HG03095 (cell line): ENCODE data around the gene SMIM24.
"Not testable (repeated sequence)": the region's sequence is repeated elsewhere in the genome, so short reads cannot be mapped to it uniquely, and the experiment has no call there.

Experiments
- ATAC-seq: cut with Tn5 transposase; IDR thresholded peaks from one replicate; pipeline ENCODE4 v1.9.1; 2021; ENCODE audit warnings: moderate library complexity; ENCODE audit not compliant: unreplicated experiment

SMIM24 gene

DNA sequence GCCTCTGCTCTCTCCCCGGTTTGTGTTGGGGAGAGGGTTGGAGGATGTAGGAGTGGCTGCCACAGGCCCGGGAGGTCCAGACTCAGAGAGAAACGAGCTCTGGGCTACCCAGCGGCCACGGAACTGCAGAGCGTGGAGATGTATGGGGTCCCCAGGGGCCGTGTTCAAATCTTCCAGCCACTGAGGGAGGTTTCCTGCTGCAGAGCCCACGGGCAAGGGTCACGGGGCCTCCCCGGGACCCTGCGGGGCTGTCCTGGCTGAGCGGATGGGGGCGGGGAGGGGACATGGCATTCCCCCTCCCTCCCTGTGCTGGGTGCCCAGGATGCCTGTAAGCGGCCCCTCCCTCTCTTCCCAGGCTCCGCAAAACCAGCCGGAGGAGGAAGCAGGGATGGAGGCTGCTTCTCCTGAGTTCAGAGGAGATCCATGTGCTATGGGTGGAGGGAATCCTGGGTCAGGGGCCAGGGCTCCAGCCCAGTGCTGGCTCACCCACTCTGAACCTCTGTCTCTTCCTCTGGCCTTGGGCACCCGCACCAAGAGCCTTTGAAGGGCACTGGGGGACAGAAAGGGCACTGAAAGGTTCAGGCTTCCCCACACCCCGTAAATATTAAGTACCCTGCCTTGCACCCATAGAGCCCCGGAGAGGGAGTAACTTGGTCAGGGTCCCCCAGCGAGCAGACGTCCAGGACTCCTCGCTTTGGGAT is 22.6 kb downstream of the SMIM24 start:
- ATAC-seq: no peak

DNA sequence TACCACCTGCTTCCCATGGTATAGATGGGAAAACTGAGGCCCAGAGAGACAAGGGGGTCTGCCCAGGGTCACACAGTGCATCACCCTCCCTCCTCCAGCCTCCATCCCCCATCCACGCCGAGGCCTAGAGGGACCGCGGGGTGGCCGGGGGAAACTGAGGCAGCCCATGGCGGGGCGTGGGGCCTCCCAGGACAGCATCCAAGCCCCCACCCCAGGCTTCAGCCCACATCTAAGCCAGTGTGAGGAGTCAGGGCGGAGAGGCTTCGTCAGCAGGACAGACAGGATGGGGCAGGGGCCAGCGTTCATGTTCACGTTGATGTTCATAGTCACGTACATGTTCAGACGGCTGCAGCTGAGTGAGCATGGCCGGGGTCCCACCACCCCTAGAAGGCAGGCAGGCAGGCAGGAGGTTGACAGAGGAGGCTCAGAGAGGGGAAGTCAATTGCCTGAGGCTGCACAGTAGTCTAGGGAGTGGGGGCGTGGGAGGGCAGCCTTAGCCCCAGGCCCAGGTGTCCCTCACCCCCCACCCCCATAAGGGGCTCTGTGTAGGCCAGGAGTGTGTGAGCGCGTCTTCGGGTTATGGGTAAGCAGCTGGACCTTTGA is 23.3 kb downstream of the SMIM24 start:
- no peak for ATAC-seq

DNA sequence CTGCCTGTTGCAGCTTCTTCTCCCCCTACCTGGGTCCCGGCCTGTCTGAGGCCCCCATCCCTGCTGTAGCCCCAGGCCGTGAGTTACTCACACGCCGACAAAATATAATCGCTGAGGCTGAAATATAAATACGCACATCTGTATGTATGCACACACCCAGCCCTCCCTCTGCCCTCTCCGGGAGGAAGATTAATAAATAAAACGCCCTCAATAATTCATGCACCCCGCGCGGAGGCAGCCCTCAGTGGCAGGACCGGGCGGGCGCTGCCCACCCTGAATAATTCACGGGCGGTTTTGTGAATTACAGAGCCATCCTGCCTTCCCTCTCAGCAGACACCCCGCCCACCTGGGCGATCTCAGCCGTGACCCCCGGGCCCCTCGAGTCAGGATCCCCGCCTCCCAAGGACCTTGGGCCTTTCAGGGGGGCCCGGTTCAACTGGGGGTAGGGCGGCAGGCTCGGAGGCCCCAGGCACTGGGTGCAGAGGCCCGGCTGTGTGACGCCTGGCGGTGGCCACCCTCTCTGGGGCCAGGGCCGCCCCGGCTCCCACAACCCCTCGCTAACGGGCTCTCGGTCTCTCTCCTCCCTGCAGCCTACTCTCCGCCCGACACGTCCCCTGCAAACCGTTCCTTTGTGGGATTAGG is 24.2 kb downstream of the SMIM24 start:
- no peak for ATAC-seq

DNA sequence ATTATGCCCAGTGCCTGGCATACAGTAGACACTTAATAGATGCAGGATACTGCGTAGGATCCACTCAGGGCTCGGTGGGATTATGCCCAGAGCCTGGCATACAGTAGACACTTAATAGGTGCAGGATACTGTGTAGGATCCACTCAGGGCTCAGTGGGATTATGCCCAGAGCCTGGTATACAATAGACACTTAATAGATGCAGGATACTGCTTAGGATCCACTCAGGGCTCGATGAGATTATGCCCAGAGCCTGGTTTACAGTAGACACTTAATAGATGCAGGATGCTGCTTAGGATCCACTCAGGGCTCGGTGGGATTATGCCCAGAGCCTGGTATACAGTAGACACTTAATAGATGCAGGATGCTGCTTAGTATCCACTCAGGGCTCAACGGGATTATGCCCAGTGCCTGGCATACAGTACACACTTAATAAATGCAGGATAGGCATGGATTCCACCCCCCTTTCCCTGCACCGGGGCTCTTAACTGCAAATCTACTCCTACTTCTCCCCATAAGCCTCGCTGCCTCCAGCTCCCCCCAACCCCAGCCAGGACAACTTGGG is 24.9 kb downstream of the SMIM24 start:
- no peak for ATAC-seq

DNA sequence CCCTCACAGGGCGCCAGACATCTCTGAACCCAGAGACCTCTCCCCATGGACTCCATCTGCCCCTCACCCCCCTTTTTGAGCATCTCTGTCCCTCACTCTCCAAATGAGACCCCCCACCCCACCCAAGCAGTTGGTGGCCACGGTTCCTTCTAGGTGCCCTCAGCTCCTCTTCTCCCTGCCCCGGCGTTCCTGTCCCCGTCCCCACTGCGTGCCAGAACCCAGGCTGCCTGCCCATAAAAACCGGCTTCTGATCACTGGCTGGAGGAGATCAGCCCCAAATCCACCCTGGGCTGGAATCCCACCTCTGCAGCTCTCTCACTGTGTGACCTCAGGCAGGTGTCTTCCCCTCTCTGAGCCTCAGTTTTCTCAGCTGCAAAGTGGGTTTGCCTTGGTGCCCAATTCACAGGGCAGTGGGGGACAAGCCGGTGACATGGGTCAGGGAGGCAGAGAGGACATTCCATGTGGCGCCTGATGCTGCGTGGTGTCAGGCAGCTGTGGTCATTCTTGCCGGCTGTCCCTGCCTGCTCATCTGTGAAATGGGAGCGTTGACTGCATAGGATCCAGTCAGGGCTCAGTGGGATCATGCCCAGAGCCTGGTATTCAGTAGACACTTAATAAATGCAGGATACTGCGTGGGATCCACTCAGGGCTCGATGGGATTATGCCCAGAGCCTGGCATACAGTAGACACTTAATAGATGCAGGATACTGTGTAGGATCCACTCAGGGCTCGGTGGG is 25.5 kb downstream of the SMIM24 start:
- ATAC-seq: no peak

DNA sequence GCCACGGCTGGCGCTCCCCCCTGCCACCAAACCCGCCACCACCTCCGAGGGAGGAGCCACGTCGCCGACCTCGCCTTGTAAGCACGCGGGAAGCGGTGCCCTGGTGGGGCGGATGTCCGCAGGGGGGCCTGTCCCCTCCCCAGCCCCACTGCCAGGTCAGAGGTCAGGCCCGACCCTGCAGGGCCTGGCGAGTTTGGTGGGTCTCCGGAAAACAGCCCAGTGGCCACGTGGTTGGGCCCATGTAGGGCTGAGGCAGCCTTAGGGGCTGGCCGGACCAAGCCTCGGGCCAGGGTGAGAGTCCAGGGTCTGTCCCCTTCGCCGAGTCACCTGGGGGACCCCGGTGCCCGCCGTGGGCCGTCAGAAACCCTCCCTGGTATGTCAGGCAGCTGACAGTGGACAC is 26.5 kb downstream of the SMIM24 start:
- no peak for ATAC-seq

DNA sequence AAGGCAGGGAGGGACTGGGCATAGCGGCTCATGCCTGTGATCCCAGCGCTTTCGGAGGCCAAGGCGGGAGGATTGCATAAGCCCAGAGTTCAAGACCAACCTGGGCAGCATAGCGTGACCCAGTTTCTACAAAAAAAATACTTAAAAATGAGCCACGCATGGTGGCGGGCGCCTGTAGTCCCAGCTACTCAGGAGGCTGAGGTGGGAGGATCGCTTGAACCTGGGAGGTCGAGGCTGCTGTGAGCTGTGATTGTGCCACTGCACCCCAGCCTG is 27.4 kb downstream of the SMIM24 start:
- not testable (repeated sequence) for ATAC-seq

DNA sequence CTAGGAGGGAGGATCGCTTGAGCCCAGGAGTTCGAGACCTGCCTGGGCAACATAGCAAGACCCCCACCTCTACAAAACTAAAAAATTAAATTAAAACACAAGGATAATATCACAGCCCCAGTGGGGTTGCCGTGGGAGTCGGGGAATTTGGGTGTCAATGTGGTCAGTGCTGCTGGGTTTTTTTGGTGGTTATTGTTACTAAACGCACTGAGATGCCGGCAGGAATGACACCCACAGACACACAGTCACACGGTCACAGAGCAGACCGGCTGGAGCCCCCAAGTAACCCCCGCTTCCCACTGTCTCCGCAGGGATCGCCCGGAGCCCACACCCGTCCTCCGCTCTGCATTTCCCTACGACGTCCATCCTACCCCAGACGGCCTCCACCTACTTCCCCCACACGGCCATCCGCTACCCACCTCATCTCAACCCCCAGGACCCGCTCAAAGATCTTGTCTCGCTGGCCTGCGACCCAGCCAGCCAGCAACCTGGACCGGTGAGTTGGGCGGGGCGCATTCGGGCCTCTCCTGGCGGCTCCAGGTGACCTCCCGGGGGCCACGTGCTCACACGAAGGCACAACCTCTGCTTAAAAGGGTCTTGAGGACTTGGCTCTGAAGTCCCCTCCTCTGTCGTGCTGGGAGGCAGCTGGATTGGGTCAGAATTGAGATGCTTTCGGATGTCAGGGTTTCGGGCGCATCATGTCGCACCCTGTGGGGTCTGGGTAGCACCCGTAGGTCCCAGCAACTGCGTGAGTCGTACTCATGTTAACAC is 28.0 kb downstream of the SMIM24 start:
- ATAC-seq: no peak

DNA sequence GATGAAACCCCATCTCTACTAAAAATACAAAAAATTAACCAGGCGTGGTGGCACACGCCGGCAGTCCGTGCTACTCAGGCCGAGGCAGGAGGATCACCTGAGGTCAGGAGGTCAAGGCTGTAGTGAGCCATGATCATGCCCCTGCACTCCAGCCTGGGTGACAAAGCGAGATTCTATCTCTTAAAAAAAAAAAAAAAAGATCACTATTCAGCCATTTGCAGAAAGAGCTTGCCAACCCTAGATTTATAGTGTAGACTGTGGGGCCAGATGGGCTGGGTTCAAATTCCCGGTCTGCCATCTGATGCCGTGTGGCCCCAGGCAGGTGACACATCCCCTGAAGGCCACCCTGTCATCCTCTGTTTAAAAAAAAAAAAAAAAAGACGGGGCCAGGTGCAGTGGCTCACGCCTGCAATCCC is 28.9 kb downstream of the SMIM24 start:
- ATAC-seq: no peak

DNA sequence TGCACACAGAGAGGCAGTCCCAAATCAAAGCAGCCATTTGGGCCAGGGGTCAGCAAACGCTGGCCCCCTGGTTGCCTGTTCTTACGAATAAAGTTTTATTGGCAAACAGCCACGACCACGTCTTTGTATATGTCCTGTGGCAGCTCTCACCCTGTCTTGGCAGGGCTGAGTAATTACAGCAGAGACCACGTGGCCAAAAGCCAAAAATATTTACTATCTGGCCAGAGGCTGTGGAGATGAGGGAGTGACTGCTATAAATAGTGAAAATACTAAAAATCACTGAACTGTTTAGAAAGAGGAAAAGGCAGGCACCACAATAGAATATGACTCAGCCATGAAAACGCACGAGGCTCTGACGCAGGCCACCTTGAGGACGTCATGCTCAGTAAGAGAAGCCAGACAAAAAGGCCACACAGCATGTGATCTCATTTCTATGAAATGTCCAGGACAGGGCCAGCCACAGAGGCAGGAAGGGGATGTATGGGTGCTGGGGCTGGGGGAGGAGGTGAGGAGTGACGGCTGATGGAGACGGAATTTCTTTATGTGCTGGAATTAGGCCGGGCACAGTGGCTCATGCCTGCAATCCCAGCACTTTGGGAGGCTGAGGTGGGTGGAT is 29.4 kb downstream of the SMIM24 start:
- no peak for ATAC-seq

DNA sequence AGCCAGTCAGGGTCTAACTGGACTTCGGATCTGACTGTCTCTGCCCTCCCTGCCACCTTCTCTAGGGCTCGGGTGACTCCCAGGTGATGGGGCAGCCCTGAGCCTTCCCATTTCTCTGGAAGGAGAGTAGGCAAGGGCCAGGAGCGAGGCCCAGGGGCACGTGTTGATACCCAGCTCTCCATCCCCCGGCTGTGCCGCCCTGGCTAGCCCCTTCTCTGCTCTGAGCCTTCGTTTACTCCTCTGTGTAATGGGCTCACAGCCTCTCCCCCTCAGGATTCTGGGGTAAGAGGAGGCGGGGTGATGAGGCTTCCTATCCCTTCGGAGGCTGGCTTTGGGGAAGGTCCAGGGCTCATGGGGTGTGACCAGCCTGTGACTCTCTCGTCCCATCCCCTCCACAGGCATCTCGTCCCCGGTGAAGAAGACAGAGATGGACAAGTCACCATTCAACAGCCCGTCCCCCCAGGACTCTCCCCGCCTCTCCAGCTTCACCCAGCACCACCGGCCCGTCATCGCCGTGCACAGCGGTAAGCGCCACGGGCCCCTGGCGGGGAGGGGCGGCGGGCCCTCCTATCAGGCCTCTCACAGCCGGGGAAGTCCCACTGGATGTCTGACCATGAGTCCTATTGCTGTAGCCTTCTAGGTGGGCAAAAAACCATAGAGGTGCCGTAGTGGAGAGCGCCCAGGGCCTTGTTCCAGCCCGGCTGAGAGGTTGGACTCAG is 31.6 kb downstream of the SMIM24 start:
- no peak for ATAC-seq

DNA sequence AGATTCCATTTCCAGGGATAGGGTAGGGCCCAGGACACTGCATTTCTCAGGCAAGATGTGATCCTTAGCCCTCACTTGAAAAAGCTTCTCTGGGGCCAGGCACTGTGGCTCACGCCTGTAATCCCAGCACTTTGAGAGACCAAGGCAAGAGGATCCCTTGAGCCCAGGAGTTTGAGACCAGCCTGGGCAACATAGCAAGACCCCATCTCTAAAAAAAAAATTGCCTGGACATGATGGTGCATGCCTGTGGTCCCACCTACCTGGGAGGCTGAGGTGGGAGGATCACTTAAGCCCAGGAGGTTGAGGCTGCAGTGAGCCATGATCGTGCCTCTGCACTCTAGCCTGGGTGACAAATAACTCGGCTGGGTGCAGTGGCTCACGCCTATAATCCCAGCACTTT is 33.7 kb downstream of the SMIM24 start:
- not testable (repeated sequence) for ATAC-seq

DNA sequence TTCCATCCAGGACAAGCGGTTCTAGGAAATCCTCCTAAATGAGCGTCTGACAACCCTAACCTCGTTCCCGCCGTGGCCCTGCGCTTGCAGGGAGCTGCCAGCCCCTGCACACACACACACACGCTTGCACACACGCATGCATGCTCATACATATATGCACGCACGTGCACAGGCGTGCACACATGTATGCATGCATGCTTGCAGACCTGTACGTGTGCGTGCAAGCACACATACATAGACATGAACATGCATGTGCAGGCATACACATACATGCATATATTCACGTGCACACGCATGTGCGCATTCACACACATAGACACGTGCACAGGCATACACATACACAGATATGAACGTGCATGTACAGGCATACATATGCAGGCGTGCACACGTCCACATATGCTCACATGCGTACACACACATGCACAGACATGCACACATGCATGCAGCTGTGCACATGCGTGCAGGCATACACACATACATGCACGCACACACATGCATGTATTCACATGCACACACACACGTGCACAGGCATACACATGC is 35.6 kb downstream of the SMIM24 start:
- ATAC-seq: no peak

DNA sequence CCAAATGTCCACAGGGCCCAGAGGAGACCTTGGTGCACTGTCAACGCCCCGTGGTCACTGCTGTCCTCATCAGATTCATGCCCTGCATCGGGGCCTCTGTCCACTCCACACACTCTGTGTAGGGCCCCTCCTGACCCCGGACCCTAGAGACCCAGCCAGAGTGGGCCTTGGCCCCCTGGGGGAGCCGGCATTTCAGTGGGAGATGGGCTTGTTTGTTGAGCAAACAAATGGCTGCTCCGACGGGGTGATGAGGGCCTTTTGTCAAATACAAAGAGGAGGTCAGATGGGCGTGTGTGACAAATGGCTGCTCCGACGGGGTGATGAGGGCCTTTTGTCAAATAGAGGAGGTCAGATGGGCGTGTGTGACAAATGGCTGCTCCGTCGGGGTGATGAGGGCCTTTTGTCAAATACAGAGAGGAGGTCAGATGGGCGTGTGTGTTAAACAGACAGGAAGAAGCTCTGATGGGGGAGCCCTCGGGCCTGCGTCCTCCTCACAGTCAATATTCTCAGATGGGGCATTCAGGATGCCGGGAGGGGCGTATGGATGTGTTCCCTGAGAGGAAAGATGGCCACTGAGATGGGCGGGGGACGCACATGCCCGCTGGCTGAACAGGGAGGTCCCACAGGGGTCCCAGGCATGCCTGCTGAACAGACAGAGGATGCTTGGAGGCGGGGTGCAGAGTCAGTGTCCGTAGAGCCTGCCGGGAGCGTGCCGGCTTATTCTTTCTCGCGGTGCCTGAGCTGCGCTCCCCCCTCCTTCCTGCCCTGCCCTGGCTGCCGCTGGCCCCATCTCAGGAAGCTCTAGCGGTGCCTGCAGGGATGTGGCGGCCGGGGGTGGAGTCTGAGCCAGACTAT is 36.3 kb downstream of the SMIM24 start:
- no peak for ATAC-seq

DNA sequence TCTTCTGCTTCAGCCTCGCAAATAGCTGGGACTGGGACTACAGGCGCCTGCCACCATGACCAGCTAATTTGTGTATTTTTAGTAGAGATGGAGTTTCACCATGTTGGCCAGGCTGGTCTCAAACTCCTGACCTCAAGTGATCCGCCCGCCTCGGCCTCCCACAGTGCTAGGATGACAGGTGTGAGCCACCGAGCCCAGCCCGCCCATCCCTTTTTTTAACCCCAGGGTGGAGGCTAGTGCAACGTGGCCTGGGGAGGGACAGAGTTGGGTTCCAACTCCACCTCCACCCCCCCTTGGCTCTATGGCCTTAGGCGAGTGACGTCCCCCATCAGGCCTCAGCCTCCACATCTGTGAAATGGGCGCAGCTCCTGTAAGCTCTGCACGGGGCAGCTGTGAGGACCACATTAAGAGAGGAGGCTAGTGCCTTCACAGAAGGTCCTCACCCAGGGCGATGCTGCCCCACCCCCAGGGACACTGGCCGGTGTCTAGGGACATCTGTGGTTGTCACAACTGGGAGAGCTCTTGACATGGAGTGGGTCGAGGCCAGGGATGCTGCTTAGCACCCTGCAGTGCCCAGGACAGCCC is 37.7 kb downstream of the SMIM24 start:
- ATAC-seq: no peak

DNA sequence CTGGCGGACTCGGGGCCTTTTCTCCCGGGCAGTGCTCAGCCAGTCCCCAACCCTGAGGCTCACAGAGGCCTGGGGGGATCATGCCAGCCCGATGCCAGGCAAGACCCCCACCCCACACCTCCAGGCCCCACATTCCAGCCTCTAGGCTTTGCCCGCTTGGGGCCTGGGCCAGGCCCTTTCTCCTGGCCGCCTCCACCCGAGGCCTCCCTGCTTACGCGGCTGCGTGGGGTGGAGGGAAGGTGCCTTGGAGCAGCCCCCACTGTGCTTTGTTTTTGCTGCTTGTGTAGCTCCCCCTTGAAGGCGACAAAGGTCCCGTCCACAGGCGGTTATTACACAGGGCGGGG is 38.4 kb downstream of the SMIM24 start:
- ATAC-seq: no peak

DNA sequence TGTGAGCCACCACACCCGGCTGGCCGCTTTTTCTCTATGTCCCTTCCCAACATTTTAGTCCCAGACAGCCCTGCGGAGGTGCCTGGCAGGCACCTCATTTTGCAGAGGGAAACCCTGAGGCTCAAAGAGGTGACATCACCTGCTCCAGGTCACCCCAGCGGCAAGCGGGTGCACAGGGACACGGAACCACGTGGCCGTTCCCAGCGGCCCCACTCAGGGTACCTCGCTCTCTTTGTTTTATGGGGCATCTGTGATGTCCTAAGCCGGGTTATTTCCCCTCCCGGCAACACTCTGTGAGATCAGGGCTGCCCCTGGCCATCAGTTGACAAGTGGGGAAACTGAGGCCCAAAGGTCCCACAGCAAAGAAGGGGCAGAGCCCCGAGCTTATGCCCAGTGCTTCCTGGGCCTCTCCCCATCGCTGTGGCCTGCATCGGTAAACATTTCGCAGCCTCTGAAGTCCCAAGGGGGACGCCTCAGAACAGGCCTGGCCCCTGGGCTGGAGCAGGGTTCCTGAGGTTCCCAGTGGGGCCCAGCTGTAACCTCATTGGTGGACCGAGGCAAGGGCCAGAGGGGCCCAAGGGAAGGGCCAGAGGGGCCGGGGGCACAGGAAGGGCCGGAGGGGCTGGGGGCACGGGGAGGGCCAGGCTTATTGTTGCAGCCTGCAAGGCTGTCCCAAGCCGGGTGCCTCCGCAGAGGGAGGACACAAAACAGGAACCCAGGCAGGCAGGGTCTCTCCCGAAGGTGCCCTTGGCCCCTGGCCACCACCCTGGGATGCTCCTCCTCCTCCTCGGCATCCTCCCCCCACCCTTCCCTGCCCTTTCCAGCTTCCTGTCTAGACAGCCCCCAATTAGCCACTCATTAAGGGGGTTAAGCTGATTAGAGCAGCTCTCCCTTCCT is 39.0 kb downstream of the SMIM24 start:
- ATAC-seq: no peak
